ENCODE results near the gene ZNG1F.
"Not testable (repeated sequence)": the region's sequence is repeated elsewhere in the genome, so short reads cannot be mapped to it uniquely, and the experiment has no call there.

DNA sequence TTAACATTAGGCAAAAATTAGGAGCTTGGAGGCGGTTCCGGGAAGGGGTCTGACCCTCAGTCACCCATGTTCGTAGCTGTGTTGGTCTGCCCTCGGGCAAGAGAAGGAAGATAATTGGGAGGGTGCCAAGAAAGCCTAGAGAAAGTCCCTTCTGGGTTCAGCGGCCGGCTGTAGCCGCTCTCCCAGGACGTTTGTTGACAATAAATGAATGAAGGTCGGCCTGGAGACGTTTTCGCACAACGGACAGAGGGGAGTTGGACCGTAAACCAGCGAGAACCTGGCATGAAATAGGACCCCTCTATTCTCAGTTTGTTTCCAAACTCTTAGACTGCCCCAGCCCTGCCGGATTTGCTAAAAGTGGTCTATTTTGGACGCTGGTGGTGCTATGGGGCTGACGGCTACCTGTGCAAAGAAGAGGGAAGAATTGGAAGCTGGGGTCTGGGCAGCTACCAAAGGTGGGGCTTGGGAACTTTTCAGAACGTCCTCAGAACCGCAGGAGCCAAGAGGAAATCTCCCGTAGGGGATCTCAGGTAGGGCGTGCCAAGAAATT is 63.9 kb downstream of the ZNG1F start:
- TF ChIP-seq, protein P1, sequence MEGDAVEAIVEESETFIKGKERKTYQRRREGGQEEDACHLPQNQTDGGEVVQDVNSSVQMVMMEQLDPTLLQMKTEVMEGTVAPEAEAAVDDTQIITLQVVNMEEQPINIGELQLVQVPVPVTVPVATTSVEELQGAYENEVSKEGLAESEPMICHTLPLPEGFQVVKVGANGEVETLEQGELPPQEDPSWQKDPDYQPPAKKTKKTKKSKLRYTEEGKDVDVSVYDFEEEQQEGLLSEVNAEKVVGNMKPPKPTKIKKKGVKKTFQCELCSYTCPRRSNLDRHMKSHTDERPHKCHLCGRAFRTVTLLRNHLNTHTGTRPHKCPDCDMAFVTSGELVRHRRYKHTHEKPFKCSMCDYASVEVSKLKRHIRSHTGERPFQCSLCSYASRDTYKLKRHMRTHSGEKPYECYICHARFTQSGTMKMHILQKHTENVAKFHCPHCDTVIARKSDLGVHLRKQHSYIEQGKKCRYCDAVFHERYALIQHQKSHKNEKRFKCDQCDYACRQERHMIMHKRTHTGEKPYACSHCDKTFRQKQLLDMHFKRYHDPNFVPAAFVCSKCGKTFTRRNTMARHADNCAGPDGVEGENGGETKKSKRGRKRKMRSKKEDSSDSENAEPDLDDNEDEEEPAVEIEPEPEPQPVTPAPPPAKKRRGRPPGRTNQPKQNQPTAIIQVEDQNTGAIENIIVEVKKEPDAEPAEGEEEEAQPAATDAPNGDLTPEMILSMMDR (IDR thresholded peaks at IDR 0.05) = not testable (repeated sequence)
- not testable (repeated sequence) for TF ChIP-seq POLR2A (IDR thresholded peaks at IDR 0.05)
